ENCODE measurements around the gene EYA4.

Gene EYA4

DNA sequence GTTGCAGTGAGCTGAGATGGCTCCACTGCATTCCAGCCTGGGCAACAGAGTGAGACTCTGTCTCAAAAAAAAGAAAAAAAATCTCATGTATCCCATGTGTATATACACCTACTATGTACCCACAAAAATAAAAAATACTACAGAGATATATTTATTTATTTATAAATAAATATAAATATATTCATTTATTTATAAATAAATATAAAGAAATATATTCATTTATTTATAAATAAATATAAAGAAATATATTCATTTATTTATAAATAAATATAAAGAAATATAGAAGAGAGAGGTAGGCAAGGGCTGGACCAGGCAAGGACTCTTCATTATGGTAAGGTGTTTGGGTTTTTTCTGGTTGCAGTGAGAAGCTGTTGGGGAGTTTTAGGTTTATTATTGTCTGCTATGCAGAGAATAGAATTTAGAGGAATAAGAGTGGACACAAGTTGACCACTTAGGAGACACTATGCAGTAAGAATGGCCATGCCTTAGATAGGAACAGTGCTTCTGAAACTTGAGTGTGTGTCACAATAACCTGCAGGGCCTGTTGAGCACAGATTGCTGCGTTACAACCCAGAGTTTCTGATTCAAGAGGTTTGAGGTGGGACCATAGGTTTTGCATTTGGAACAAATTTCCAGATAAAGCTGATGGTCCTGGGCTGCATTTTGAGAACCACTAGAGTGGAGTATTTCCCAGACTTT is 254.2 kb downstream of the EYA4 start:
- DNase-seq (ENCODE audit: low read depth) = no peak
- TF ChIP-seq, protein P1, sequence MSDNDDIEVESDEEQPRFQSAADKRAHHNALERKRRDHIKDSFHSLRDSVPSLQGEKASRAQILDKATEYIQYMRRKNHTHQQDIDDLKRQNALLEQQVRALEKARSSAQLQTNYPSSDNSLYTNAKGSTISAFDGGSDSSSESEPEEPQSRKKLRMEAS (IDR thresholded peaks at IDR 0.05; ENCODE audit: low read depth, low read length) = no peak
- no peak overlapping the region for H3K4me3 ChIP-seq (ENCODE audit: low read depth, low read length)

DNA sequence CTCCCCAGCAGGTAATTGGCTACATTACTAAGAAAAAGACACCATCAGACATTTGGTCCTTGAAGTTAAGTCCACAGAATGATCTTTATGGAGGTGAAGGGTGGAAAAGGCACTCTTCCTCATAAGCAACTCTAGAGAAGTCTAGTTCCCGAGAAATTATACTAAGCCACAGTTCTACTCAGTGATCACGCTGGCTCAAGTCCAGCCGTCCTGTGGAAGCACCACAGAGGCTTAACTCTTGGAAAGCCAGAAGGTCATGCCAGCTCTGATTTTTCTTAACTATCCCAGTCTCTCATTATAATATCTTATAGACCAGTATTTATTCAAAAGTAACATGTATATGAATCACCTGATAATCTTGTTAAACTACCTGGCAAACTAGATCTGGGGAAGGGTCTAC is 258.5 kb downstream of the EYA4 start:
- TF ChIP-seq, protein P1 (IDR thresholded peaks at IDR 0.05; ENCODE audit: low read depth, low read length) = no peak
- TF ChIP-seq POLR2A (IDR thresholded peaks at IDR 0.05; ENCODE audit: extremely low read depth, insufficient read length) = no peak
- no peak for TF ChIP-seq MYC (IDR thresholded peaks at IDR 0.05; ENCODE audit: low read depth, low read length)
- TF ChIP-seq, protein P2, sequence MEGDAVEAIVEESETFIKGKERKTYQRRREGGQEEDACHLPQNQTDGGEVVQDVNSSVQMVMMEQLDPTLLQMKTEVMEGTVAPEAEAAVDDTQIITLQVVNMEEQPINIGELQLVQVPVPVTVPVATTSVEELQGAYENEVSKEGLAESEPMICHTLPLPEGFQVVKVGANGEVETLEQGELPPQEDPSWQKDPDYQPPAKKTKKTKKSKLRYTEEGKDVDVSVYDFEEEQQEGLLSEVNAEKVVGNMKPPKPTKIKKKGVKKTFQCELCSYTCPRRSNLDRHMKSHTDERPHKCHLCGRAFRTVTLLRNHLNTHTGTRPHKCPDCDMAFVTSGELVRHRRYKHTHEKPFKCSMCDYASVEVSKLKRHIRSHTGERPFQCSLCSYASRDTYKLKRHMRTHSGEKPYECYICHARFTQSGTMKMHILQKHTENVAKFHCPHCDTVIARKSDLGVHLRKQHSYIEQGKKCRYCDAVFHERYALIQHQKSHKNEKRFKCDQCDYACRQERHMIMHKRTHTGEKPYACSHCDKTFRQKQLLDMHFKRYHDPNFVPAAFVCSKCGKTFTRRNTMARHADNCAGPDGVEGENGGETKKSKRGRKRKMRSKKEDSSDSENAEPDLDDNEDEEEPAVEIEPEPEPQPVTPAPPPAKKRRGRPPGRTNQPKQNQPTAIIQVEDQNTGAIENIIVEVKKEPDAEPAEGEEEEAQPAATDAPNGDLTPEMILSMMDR (IDR thresholded peaks at IDR 0.05; ENCODE audit: low read depth, low read length) = no peak
- no peak overlapping the region for H3K4me3 ChIP-seq (ENCODE audit: low read depth, low read length)

DNA sequence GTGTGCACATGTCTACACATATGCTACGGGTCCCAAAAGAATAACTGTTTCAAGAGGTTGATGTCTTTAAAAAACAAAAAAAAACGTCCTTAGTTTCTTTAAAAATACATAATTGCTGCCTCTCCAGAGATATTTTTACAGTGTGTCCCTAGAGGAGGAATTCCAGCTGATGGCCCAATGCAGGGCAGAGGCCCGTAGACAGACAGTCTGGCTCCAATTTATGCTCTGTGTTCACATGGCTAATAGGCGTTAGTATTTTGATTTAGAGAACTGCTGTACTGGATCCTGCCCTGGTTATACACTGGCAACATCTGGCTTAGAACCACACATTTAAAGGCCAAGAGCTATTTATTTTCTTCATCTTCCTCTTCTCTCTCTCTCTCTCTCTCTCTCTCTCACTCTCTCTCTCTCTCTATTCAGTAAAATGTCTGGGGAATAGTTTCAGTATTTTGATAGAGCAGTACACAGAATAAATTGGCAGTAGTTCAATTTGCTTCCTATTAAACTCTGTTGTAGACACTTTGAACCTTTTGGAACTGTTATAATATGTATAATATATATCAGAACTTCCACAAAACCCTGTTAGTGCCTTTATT is 260.6 kb downstream of the EYA4 start:
- no peak for DNase-seq (ENCODE audit: low read depth)
- TF ChIP-seq POLR2A (IDR thresholded peaks at IDR 0.05; ENCODE audit: extremely low read depth, insufficient read length) (no peak), MYC (IDR thresholded peaks at IDR 0.05; ENCODE audit: low read depth, low read length) (no peak)
- TF ChIP-seq, protein P1 (IDR thresholded peaks at IDR 0.05; ENCODE audit: low read depth, low read length) = no peak
- TF ChIP-seq, protein P2 (IDR thresholded peaks at IDR 0.05; ENCODE audit: low read depth, low read length) = no peak
- no peak overlapping the region for H3K4me3 ChIP-seq (ENCODE audit: low read depth, low read length)

More for the DNA sequence above, 258.5 kb downstream of the EYA4 start:
- no peak for DNase-seq (ENCODE audit: low read depth)

DNA sequence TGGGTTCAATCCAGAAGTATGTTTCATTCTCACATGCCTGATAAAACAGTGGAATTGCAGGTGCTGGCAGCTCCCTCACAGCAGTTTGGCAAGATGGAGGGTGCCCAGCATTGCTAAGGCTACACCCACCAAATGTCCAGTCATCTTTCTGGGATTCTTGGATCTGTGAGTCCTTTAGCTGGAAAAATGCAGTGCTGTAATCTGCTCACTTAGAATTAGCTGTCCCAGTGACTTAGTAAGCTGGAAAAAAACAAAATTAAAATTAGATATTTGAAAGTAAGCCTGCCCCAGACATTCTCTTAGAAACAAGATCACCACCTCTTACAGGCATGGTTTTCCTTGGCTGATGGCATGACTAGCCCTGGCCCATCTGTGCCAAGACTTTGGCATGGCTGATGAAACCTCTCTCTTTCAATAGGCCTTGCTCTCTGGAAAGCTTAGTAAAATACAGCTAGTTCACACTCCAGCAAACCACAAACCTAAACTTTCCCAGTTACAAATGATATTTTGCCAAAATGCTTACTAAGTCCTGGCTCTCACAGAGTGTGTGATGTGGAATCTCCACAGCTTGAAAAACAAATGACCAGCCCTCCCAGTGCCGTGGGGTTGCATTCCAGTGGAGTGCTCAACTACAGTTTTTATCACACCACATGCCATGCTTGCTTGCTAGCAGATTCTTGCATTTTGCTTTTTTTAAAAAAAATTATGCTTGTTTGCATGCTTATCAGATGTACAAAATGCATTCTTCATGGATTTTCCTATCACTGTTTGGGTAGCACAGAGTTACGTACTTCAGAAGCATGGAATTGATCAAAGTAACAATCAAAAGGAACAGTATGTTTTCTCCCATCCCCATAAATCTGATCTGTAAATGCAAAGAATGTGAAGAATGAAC is 261.5 kb downstream of the EYA4 start:
- TF ChIP-seq POLR2A (IDR thresholded peaks at IDR 0.05; ENCODE audit: extremely low read depth, insufficient read length) (no peak), MYC (IDR thresholded peaks at IDR 0.05; ENCODE audit: low read depth, low read length) (no peak)
- TF ChIP-seq, protein P2 (IDR thresholded peaks at IDR 0.05; ENCODE audit: low read depth, low read length) = no peak
- TF ChIP-seq, protein P1 (IDR thresholded peaks at IDR 0.05; ENCODE audit: low read depth, low read length) = no peak
- no peak for DNase-seq (ENCODE audit: low read depth)
- H3K4me3 ChIP-seq (ENCODE audit: low read depth, low read length) = no peak overlapping the region

DNA sequence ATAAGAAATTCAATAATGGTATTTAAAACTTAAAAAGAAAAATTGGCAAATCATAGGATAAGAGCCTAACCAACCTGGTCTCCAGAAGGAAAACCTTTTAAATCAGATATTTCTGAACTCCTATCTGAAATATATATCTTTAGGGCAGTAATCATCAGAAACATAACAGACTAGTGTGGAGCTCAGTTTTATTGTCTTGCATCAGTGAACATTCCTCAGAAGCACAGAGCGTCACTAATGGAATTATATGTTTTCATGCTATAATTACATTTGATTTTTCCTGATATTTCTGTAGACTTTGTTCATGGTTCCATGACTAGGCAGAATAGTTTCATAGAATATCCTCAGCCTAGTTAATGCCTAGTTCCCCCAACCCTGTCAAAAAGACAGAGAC is 262.2 kb downstream of the EYA4 start:
- TF ChIP-seq, protein P2 (IDR thresholded peaks at IDR 0.05; ENCODE audit: low read depth, low read length) = no peak
- TF ChIP-seq, protein P1 (IDR thresholded peaks at IDR 0.05; ENCODE audit: low read depth, low read length) = no peak
- TF ChIP-seq MYC (IDR thresholded peaks at IDR 0.05; ENCODE audit: low read depth, low read length) = no peak
- no peak for TF ChIP-seq POLR2A (IDR thresholded peaks at IDR 0.05; ENCODE audit: extremely low read depth, insufficient read length)
- no peak overlapping the region for H3K4me3 ChIP-seq (ENCODE audit: low read depth, low read length)
- DNase-seq (ENCODE audit: low read depth) = no peak
